SK-N-DZ (cell line): ENCODE measurements around the gene PDZRN4.
"Not testable (repeated sequence)": the region's sequence is repeated elsewhere in the genome, so short reads cannot be mapped to it uniquely, and the experiment has no call there.

Experiments used
- DNase-seq: peaks from one replicate; pipeline ENCODE4 v3.0.0-alpha.2; 2015; ENCODE audit warnings: low spot score

The PDZRN4 gene

DNA sequence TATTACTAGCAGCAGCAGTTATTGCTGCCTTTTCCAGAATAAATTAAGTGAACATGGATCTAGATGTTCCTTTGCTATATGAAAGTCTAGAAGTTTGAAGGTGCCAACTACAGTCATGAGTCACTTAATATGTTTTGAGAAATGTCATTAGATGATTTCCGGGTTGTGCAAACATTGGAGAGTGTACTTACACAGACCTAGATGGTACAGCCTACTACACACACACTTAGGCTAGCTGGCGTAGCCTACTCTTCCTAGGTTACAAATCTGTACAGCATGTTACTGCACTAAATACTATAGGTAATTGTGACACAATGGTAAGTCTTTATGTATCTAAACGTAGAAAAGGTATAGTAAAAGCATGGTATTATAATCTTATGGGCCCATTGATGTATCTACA is 368.1 kb downstream of the PDZRN4 start:
- no peak for DNase-seq

DNA sequence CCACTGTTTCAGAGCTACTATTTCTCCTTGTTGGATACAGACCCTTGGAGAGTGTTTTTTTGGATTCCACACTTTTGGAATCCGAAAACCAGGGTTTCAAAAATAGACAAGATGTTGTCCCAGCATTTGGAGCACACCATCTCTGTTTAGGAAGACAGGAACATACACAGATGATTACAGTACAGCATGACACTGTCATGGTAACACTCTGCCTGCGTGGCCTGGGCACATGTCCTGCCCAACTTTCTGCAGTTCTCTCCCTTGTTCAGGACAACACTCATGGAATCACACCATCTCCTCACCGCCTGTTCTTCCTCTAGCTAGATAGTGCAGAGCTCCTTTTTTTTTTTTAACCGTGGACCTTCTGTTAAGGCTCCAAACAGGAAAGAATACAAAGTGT is 369.2 kb downstream of the PDZRN4 start:
- DNase-seq, result no peak

DNA sequence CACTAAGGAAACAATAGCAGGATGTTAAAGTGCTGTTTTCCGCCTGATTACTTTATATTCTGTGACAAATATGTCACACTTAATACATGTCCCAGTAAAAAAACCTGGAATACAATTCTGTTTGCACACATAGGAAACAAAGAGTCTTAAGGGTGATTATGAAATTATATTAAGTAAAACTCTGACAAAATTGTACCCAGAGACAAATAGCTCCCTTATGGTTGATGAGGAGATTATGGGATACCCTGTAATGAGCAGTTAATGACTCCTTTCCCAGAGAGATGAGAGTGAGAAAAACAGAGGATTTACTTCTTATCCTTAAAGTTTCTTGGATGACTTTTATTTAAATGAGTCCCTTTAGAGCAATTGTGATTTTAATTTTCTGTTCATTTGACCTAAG is 370.6 kb downstream of the PDZRN4 start:
- DNase-seq, result no peak

DNA sequence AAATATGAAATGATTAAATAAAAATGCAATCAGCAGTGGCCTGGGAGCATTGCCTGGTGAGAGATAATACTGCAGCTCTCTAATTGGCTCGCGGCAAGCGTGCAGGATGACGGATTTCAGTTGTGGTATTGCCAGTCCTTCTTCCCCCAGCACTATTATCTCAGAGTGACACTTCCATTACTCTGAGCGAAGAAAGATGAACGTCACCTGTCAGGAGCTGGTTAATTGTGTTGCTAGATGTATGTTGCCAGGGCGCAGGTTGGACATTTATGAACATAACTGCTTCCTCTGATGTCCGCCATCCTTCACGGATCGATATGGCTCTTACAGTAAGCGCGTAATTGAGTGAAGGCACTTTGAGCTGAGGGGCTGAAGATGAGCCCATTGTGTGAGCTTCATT is 374.9 kb downstream of the PDZRN4 start:
- peak; percentile 97 for DNase-seq

DNA sequence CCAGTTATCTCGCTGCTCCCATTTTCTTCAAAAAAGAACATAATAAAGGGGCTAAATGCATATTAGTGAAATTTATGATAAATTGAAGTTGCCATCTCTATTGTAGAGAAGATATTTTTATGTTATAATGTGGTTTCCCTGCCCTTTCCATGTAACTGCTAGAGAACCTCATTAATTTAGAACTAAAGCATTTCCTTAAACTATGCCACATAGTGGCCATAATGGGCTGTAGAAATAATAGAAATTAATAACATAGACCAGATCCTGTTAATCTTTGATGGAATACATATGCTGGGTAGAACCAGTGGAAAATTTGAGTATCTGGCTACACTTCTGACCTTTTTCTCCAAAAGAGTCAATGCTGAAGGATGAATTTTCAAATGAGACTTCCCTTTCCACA is 376.7 kb downstream of the PDZRN4 start:
- DNase-seq, result no peak

DNA sequence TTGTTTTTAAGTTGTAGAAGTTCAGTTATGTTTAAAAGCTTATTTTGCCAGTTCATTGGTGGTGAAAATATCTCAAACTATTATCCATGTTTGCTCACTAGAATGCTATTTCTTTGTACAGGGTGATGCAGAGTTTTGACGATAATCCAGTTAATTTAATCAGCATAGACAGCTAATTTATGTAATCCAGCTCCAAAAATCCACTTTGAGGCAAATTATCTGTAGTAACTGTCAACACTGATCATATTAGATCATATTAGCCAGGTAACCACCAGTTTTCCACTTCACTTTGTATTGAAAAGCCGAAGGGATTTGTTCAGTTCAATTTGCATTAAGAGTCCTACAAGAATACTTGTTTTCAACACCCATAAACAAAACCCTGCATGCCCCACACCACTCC is 378.6 kb downstream of the PDZRN4 start:
- peak; percentile 68 for DNase-seq

DNA sequence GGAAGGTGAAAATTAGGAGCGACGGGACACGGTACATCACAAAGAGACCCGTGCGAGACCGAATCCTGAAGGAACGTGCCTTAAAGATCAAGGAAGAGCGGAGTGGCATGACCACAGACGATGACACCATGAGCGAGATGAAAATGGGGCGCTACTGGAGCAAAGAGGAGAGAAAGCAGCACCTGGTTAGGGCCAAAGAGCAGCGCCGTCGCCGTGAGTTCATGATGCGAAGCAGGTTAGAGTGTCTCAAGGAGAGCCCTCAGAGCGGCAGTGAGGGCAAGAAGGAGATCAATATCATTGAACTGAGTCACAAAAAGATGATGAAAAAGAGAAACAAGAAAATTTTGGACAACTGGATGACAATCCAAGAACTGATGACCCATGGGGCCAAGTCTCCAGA is 385.3 kb downstream of the PDZRN4 start:
- no peak for DNase-seq

DNA sequence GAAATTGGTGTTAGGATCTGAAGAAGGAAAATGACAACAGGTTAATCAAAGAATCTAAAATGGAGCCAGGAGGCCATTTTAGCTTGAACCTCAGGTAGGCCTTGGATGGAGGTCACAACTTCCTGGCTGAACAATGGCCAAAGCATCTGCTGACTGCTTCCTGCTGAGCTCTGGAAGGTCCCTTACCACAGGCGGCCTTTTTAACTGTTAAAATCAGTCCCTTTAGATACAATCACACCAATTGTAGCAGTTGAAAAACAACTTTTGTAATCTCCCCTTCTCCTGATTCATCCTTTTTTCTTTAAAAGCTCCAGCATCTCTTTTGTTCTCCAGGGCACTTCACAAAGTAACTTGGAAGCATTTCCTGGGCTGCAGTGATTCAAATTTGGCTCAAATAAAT is 388.8 kb downstream of the PDZRN4 start:
- no peak for DNase-seq

DNA sequence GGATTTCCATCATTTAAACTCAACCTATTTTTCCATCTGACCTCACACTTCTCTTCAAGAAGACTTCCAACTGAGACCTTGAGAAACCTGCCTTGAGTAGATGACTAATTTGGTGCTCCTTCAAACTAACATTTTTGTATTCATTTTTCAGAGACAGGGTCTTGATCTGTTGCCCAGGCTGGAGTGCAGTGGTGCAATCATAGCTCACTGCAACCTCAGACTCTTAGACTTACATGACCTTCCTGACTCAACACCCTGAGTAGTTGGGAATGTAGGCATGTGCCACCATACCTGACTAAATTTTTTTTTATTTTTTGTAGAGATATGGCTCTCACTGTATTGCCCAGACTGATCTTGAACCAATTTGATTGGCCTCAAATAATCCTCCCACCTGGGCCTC is 389.9 kb downstream of the PDZRN4 start:
- no peak for DNase-seq

DNA sequence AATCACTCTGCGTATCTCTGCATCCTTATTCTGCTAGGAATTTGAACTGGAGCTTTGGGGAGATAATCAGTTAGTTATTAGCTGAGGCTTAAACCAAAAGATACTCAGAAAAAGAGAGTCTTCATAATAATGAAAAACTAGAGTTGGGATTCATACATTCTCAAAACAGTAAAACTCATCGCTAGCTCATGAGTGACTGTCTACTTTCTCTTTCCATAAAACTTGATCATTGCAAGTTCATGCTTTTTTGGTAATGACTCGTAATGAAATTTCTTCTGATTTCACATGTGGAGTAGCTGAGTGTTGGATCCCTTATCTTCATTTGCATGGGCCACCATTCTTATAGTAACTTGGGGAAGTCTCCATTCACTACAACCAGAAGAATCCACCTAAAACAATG is 397.7 kb downstream of the PDZRN4 start:
- DNase-seq, result no peak

DNA sequence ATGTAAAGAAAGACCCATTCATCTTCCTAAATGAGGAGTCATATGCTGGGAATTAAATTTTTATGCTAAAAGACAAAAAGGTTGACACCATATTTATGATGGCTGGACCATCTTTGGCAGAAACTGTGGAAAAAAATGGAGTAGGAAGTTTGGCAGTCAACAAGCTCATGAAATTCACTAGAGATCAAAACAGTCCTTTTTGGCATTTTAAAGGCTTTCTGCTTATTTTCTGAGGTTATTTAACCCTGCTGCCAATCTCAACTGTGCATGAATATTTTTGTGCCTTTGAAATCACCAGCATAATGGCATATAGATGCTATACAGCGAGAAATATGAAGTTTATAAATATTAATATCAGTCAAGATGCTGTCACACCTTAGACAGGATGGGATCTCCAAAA is 399.5 kb downstream of the PDZRN4 start:
- no peak for DNase-seq

DNA sequence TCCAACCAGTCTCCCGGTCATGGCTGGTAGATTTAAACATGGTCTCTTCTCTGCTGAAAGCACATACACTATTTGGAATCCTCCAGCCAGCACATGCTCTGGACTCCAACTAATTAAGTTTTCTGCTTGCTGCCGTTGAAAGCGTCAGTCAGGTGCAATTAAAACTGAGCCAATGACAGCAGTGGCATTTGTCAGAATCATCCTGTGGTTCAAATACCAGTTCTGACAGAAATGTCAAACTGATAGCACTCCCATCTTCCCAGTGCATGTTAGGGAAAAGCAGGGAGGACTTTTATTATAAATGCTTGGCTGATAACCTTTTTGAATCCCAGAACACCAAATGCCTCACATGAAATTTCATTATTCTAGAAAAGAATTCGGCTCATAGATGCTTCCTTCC is 401.8 kb downstream of the PDZRN4 start:
- peak; percentile 74 for DNase-seq

DNA sequence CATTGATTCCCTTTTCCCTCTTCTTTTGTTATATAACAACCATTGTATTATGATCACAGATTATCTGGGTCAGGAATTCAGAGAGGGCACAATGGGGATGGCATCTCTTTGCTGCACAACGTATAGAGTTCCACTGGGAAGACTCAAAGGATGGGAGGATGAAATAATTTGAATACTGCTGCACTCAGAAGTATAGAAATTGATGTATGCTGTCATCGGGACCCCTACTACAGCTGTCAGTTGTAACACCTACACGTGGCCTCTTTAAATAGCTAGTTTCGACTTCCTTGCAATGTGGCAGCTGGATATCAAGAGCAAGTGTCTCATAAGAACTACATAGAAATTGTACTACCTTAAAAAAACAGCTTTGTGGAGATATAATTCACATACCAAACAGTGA is 408.1 kb downstream of the PDZRN4 start:
- no peak for DNase-seq

DNA sequence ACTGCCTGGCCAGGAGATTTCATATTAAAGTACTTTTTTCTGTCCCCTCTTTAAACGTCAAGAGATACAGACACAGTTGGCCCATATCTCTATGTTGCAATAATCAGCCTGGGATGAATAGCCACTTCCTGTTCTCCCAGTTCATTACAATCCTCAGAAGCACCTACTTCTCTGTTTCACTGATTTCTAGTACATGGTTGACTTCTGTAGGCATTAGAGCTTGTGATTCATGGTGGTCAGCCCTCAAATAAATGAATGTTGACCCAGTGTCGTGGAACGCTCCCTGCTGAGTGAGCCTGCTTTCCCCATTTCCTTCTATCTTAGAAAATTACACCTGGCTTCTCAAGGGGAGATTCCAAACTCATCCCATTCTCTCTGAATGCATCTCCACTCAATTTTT is 416.7 kb downstream of the PDZRN4 start:
- no peak for DNase-seq

DNA sequence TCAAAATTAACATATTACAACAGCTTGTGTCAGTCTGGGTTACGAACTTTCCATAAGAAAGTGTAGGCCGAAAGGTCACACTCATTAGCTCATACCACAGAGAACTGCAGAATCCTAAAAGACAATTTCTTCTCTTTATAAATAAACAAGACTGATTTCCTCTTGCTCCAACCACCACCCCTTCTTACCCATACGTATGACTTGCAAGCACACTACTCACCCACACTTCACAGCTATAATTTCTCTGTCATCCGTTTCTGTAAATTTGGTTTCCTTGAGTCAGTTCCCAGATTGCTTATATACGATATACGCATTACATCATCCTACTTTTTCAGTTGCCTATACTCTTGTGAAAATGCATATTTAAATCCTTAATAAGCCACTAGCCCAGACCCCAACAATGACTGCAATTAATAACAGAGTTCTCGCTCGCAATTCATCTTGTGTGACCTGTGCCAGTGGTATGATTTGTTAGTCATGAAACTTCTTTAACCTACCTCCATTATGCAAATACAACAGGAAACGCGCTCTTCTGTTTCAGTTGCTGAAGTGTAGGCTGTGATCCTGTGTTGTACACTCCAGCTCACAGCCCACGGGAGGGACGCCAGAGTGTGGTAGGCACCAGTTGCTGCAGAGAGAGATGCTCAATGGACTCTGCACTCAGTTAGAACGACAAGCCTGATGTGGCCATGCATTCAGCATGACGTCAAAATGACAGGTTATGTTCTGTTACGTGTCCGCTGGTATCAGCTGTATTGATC is 417.6 kb downstream of the PDZRN4 start:
- DNase-seq, result no peak

DNA sequence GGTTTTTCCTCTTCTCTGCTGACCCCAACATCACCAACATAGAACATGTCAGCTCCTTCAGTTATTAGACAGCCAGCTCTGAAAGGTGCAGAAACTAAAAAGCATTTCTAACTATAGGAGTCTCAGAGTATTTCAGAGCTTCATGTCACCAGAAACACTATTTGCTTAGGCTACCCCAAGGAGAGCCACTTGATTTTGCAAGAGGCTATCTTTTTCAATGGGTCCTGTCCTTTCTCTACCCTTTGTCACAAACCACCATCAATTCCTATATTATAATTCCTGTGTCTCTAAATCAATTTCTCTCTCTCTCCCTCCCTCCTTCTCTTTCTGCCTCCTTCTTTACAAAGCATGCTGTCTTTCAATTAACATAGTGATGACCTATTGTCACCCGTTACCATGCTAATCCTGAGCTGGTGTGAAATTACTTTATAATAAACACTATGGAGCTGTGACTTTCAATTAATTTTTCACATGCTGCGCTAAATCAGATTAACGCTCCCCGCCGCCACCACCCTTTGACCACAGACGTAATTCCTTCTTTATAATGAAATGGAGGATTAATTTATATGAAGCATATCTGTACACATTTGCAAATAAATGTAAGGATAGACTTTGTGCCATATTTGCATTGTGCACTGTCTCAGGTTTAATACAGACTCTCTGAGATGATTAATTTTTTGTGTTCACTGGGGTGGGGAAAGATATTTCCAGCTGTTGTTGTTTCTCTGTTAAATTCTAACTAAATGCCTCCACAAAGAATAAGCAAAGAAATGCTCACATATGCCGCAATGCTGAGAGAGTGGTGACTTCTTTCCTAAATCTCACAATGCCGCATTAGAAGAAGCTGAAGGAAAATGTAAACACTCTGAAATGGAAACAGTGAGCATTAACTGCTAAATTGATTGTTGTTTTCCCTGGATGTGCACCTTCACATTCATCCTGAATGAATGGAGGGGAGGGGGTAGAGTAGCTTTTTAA is 418.6 kb downstream of the PDZRN4 start:
- no peak for DNase-seq

DNA sequence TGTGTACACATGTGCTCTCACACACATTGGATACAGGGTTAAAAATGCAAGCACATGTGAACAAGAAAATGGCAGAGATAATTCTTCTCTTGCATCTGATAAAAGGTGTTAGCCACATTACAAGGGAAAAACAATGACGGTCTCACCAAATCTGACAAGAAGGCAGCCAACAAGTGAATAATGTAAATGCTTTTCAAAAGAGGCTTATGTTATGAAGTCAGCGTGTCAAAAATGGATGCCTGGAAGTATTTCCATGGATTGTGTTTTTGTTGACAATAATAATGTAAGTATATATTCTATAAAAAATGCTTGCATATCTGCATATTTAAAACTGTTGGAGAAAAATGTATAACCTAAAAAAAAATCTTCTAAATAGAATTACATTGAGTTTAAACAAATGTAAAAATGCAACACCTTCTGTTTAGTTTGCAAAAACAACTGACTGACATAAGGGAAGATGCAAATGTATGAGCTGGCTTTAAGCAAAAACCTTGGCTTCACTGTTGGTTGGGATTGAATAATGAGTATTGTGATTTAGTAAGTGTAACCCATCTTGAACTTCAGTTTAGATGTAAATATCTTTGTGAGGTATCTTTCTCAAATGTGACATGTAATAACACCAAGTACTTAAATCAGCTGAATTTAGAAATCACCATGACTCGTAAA is 424.9 kb downstream of the PDZRN4 start:
- no peak for DNase-seq

DNA sequence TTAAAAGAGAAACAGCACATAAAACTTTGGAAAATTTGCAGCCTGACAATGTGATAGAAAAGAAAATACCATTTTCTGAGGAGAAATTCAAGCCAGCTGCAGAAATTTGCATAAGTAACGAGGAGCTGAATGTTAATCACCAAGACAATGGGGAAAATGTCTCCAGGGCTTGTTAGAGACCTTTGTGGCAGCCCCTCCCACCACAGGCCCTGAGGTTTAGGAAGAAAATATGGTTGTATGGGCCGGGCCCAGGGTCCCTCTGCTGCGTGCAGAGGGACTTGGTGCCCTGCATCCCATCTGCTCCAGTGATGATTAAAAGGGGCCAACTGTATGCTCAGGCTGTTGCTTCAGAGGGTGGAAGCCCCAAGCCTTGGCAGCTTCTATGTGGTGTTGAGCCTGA is 427.1 kb downstream of the PDZRN4 start:
- not testable (repeated sequence) for DNase-seq

DNA sequence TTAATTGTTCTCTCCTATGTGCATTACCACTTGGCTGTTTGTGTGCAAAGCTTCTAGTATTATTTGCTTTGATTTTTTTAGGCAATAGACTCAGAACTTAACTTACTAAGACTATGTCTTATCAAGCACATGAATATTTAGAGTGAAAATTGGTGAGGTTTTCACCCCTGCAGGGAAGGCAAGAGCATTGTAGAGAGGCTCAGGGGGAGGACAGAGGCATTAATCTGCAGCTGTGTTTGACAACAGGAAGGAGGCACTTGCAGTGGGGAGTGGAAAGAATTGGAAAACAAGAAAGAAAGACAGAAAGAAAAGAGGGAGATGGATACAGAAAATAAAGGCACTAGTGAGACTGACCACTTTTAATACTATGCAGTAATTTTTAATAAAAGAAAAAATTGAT is 431.6 kb downstream of the PDZRN4 start:
- no peak for DNase-seq

DNA sequence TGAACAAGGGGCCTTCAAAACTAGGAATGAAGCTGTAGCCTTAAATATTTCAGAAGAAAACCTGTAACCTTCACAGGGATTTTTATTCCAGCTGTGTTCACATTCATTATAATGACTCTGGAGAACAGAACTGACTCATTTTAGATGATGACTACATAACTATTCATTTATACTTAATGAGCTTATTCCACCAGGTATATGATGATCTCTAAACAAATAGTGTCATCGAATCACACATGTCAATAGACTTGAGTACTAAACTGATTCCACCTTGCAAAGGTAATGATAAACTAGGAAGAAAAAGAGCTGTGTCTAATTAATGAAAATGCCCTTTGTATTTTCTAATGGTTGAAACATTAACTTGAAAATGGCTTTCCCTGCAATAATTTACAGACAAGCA is 433.2 kb downstream of the PDZRN4 start:
- no peak for DNase-seq
